HUES64 (cell line): ENCODE measurements around the gene HNF1B.
A peak's percentile ranks its signal among the peaks of the same experiment; 100 is the strongest.

Experiments used
- H3K27ac ChIP-seq: 2 replicates; pipeline ENCODE4 v1.7.0; 2013; ENCODE audit warnings: low read depth, low read length, inconsistent platforms
- H3K27me3 ChIP-seq: 2 replicates; pipeline ENCODE4 v1.6.1; 2013; ENCODE audit warnings: mild to moderate bottlenecking, low read length; ENCODE audit not compliant: insufficient read depth
- H3K36me3 ChIP-seq: 2 replicates; pipeline ENCODE4 v1.6.1; 2013; ENCODE audit warnings: mild to moderate bottlenecking, low read length; ENCODE audit not compliant: insufficient read depth
- H3K4me1 ChIP-seq: 2 replicates; pipeline ENCODE4 v1.6.1; 2013; ENCODE audit warnings: mild to moderate bottlenecking, low read length, moderate library complexity; ENCODE audit not compliant: insufficient read depth
- H3K4me3 ChIP-seq: 2 replicates; pipeline ENCODE4 v1.5.1; 2013; ENCODE audit warnings: mild to moderate bottlenecking, low read length, moderate library complexity
- H3K9ac ChIP-seq: 2 replicates; pipeline ENCODE4 v1.6.1; 2013; ENCODE audit warnings: mild to moderate bottlenecking, low read depth, low read length
- H3K9me3 ChIP-seq: 2 replicates; pipeline ENCODE4 v1.6.1; 2013; ENCODE audit warnings: low read depth, low read length; ENCODE audit not compliant: insufficient read depth
- WGBS: fragments of 150-250, 120-280 bp; methylation state at CpG from one replicate; pipeline ENCODE4 v1.1.7; 2013; ENCODE audit warnings: missing lambda C conversion rate; 5-methylcytosine and 5-hydroxymethylcytosine counted together

Gene HNF1B

DNA sequence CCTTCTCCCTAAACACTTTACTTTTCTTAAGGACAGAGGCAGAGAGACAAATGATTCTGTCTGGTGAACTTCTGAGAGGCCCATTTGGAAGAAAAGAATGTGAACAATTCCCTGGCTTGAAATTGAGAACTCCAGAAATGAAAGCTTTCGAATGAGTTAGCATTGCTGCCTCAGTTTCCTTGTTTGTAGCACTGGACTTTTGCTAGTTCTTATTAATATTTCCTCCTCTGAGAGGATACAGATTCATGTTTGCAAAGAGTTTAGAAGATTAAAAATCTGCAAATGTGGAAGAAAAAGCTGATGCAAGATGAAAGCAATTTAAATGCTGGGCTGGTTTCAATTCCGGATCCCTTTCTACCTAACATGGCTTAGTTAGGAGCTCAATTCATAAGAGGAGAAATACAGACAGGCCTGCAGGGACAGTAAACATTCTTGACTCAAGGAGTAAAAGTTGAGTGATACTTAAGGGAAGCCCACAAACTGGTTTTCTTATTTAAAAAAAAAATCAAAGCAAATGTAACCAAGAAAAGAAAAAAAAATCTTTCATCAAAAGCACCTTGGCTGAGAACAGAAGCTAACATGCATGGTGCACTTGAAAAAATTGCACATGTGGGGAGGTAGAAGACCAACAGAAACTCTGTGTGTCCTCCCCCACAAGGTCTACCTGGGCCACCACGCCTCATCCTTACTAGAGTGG, 27.1 kb downstream of the HNF1B start:
- WGBS = 95% methylated on average over 3 of the region's 3 CpGs
- Histone ChIP-seq H3K4me3 (no peak overlapping the region), H3K36me3 (no peaks in the 10 kb centered on the region), H3K27ac (no peak overlapping the region), H3K9ac (no peak overlapping the region), H3K9me3 (no peaks in the 10 kb centered on the region), H3K27me3 (peaks cover 11% of the 10 kb centered on the region; the same call in 1 of the 2 replicates), H3K4me1 (peaks cover 10% of the 10 kb centered on the region; the same call in 1 of the 2 replicates)

DNA sequence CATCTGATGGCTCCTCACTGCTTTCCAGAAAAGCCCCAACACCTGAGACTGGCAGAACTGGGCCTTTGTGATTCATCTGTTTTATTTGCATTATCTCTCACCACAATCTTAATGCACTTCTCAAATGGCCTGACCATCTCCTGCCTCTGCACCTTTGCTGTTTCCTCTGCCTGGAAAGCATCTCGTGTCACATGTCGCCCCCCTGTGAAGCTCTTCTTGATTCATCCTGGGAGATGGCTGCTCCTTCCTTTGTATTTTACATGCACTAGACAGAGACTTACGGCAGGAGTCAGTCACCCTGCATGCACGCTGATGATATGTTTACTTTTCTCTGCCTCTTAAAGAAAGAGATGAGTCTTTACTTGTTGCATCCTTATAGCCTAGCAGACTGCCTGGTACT, 30.0 kb downstream of the HNF1B start:
- Histone ChIP-seq H3K27ac (no peak overlapping the region), H3K27me3 (0 out of 2 replicates have a peak, but pooled peaks cover 5% of the 10 kb centered on the region), H3K9ac (no peak overlapping the region), H3K4me1 (peaks cover 16% of the 10 kb centered on the region), H3K36me3 (no peaks in the 10 kb centered on the region), H3K9me3 (no peaks in the 10 kb centered on the region), H3K4me3 (no peak overlapping the region)
- WGBS = 63% methylated on average over 4 of the region's 4 CpGs

DNA sequence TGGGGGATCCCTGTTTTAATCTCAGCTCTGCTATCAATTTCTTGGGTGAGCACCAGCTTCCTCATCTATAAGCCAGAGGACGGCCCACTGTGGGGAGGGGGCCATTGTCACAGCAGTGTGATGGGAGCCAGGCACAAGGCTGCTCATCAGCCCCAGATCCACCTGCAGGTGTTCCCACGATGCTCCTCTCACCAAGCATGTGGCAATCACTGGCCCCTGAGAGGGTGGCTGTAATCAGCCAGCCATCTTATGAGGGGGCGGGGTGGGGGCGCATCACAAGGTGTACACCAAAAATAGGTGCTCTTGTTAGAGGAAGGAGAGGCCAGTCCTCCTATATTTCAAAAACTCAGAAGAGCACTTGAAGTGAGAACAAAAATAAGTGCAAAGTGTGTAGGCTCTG, 31.2 kb downstream of the HNF1B start:
- Histone ChIP-seq H3K4me3 (no peak overlapping the region), H3K9ac (no peak overlapping the region), H3K36me3 (no peaks in the 10 kb centered on the region), H3K27me3 (0 out of 2 replicates have a peak, but pooled peaks cover 5% of the 10 kb centered on the region), H3K9me3 (no peaks in the 10 kb centered on the region), H3K27ac (no peak overlapping the region), H3K4me1 (peaks cover 17% of the 10 kb centered on the region)
- 90% methylated on average over 4 of the region's 4 CpGs for WGBS

DNA sequence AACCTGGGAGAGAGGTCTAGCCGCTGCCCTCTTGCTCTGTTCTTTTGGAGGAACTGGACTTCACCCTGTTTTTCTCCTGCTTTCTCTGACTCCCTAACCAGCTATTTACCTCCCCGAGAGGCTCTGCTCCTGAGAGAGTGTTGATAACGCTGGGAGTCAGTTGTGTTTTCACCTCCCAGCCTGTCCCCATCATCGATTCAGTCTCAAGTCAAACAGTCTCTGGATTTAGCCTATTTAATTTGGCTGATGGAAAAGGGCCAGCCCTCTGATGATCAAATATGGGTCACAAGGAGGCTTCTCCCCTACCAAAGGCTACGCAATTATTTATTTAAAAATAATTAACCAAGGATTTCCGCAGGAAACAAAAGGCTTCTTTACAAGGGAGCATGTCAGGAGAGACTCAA, 31.8 kb downstream of the HNF1B start:
- Histone ChIP-seq H3K27me3 (0 out of 2 replicates have a peak, but pooled peaks cover 5% of the 10 kb centered on the region), H3K4me1 (peaks cover 17% of the 10 kb centered on the region), H3K27ac (no peak overlapping the region), H3K9ac (no peak overlapping the region), H3K36me3 (no peaks in the 10 kb centered on the region), H3K9me3 (no peaks in the 10 kb centered on the region), H3K4me3 (no peak overlapping the region)
- 92% methylated on average over 6 of the region's 6 CpGs for WGBS

DNA sequence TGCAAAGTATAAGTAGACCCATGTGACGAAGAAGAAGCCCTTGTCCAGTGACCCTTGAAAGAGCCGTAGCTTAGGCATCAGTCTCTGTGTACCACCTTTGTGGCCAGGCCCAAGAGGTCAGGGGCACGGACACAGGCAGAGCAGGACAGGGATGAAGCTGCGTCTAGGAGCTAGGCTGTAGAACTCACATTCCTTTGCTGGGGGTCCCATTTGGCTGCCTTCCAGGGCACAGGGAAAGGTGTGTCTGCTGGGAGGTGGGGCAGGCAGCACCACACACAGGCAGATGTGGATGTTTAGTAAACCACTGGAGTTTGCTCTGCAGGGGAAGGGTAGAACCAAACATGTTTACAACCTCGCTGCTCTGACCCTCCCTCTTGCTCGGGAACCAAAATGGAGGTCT, 33.7 kb downstream of the HNF1B start:
- Histone ChIP-seq H3K4me3 (no peak overlapping the region), H3K9ac (no peak overlapping the region), H3K4me1 (peaks cover 12% of the 10 kb centered on the region), H3K27ac (peak overlapping the region; percentile 71), H3K9me3 (no peaks in the 10 kb centered on the region), H3K36me3 (no peaks in the 10 kb centered on the region), H3K27me3 (0 out of 2 replicates have a peak, but pooled peaks cover 5% of the 10 kb centered on the region)
- 93% methylated on average over 6 of the region's 6 CpGs for WGBS

DNA sequence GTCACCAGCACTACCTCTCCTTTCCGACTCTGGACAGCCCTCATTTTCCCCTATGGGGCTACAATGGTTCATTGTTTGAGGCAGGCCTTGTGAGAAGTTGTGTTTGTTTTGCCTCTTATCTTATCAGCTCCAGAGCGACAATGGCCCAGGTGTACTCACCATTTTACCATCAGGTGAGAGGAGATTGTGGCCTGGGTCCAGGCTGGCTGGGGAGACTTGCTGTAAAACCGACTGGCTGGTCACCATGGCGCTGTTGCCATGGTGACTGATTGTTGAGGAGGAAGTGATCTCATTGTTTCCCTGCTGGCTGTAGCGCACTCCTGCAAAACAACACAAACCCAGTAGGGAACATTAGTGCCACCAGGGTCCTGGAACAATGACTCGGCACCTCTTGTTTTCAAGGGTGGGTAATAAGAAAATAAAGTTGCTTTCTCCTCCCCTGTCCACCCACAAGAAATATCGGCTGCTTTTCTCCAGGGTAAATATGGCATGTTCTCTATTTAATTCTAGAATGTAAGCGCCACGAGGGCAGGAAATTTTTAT, 34.4 kb downstream of the HNF1B start:
- Histone ChIP-seq H3K9ac (no peak overlapping the region), H3K27ac (peak overlapping the region; percentile 71), H3K36me3 (no peaks in the 10 kb centered on the region), H3K9me3 (no peaks in the 10 kb centered on the region), H3K27me3 (0 out of 2 replicates have a peak, but pooled peaks cover 5% of the 10 kb centered on the region), H3K4me1 (peaks cover 12% of the 10 kb centered on the region), H3K4me3 (no peak overlapping the region)
- 56% methylated on average over 8 of the region's 9 CpGs for WGBS

DNA sequence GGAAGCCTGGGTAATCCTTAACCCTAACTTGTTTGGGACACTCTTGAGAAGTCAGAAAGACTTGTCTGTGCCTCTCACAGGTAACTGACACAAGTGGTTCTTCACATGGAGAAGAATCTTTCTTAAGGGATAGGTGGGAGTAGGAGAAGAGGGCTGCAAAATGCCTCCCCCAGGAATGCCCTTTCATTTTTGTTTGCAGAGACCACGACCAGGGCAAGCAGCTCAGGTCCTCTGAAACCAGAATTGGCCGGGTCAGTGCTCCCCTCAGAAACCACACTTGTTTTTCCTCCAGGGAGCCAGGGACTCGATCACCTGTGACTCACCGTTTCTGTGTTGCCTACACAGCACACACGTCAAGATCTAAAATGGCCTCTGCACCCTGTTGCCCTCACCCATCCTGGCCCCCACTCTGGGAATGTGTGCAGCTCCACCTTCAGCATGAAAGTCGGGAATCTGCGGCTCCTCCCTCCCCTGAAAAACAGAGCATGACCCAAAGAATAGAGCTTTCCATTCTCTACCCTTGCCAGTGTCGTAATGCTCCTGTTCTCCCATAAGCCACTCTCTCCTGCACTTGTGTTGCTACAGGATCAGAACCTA, 36.1 kb downstream of the HNF1B start:
- H3K9me3 ChIP-seq = no peaks in the 10 kb centered on the region
- no peak overlapping the region for H3K27ac ChIP-seq
- H3K4me3 ChIP-seq = no peak overlapping the region
- peaks cover 7% of the 10 kb centered on the region for H3K4me1 ChIP-seq
- H3K9ac ChIP-seq = no peak overlapping the region
- no peaks in the 10 kb centered on the region for H3K36me3 ChIP-seq
- H3K27me3 ChIP-seq = peaks cover 6% of the 10 kb centered on the region; the same call in 1 of the 2 replicates
- WGBS = 80% methylated on average over 8 of the region's 8 CpGs

DNA sequence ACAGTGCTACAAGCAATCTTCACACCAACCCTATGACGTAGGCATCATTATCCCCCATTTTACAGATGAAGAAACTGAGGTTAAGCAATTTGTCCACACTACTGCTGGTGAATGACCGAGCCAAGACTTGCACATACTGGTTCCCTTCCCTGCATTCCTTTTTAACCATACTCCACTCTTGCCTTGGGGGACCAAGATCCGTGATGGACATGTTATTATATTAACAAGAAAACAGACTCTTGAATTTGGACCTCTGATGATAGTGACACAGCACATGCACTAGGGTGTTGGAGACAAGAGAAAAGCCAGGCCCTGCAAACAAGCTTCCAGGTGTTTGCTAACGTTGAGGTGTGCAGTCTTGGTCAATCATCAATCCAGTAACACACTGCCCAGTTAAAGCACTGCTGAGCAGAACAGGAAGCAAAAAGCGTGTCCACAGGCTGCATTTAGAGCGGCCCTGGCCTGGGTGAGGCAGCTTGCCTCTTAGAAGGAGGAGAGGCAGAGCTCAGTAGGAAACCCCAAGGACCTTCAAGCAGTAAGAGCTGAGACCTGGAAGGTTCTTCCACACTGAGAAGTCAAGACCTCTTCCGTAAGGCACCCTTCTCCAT, 36.7 kb downstream of the HNF1B start:
- 87% methylated on average over 7 of the region's 7 CpGs for WGBS
- no peak overlapping the region for H3K27ac ChIP-seq

DNA sequence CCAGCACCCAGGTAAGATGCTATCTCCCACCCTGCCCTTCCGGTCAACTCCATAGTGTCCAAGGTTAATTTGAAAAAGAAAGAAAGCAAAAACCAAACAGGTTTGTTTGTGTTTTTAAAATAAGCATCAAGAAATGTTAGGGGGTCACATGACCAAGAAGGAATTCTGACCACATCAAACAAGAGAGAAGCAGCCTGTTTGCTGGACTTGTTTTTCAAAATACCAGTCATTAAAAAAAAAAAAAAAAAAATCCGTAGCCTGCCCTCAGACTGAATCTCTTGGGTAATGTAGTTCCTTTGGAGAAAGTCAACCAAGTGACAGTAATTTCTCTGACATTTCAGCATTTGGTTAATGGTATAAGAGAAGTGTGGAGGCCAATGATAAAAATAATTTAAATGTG, 38.4 kb downstream of the HNF1B start:
- WGBS = 96% methylated on average over 2 of the region's 2 CpGs
- no peaks in the 10 kb centered on the region for H3K36me3 ChIP-seq
- no peak overlapping the region for H3K4me3 ChIP-seq
- H3K9me3 ChIP-seq = no peaks in the 10 kb centered on the region
- peaks cover 6% of the 10 kb centered on the region; the same call in 1 of the 2 replicates for H3K27me3 ChIP-seq
- no peak overlapping the region for H3K9ac ChIP-seq
- peaks cover 7% of the 10 kb centered on the region for H3K4me1 ChIP-seq
- H3K27ac ChIP-seq = no peak overlapping the region

More for the DNA sequence above, 36.7 kb downstream of the HNF1B start:
- no peaks in the 10 kb centered on the region for H3K36me3 ChIP-seq
- peaks cover 6% of the 10 kb centered on the region; the same call in 1 of the 2 replicates for H3K27me3 ChIP-seq
- H3K4me3 ChIP-seq = no peak overlapping the region
- H3K9ac ChIP-seq = no peak overlapping the region
- peaks cover 7% of the 10 kb centered on the region for H3K4me1 ChIP-seq
- H3K9me3 ChIP-seq = no peaks in the 10 kb centered on the region

DNA sequence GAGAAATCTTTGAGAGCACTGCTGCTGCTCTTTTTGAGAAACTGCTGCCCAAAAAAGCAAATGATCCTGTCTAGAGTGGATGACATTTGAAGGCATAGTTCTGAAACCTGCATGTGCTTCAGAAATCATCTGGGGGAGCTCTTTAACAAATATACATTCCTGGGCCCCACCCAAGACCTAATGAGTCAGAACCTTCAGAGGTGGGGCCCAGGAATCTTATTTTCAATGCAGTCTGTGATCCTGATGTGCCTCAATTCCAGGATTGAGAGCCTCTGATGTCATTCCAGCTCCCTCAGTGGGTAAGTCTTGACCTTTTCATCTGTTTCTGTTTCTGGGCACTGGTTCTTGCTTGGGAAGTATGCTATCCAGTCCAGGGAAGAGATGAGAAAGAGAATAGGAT, 42.3 kb downstream of the HNF1B start:
- Histone ChIP-seq H3K36me3 (no peaks in the 10 kb centered on the region), H3K9ac (no peak overlapping the region), H3K27me3 (peaks cover 6% of the 10 kb centered on the region; the same call in 1 of the 2 replicates), H3K4me1 (no peaks in the 10 kb centered on the region), H3K4me3 (no peak overlapping the region), H3K9me3 (no peaks in the 10 kb centered on the region), H3K27ac (no peak overlapping the region)

DNA sequence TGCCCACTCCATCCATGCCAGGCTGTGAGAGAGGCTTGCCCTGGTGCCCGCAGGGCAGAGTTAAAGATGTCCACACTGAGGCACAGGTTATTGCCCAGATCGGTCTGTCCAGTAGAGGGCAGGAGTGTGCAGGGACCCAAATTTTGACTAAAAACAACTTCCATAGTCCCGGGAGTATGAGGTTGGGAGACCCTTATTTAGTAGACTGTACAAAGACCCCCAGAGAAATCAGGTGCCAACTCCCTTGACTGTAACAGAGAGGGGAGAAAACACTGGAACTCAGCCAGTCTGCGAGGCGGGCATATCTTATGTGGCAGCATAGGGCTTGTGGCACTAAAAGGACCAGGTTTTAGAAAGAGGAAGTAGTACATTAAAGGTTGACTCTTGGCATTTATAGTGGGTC, 43.4 kb downstream of the HNF1B start:
- H3K4me3 ChIP-seq = no peak overlapping the region
- no peak overlapping the region for H3K9ac ChIP-seq
- no peaks in the 10 kb centered on the region for H3K9me3 ChIP-seq
- no peaks in the 10 kb centered on the region for H3K36me3 ChIP-seq
- WGBS = 68% methylated on average over 5 of the region's 5 CpGs
- no peaks in the 10 kb centered on the region for H3K4me1 ChIP-seq
- no peak overlapping the region for H3K27ac ChIP-seq
- H3K27me3 ChIP-seq = peaks cover 6% of the 10 kb centered on the region; the same call in 1 of the 2 replicates
